ENCODE results near the gene NIPAL4. TPM values are rescaled to one million over a fixed set of nuclear protein-coding genes. Genes with fewer than 3 reads are reported as not detected.

NIPAL4 gene
- total RNA-seq, 1 experiment from 2014 or later, result 0.86 TPM

DNA sequence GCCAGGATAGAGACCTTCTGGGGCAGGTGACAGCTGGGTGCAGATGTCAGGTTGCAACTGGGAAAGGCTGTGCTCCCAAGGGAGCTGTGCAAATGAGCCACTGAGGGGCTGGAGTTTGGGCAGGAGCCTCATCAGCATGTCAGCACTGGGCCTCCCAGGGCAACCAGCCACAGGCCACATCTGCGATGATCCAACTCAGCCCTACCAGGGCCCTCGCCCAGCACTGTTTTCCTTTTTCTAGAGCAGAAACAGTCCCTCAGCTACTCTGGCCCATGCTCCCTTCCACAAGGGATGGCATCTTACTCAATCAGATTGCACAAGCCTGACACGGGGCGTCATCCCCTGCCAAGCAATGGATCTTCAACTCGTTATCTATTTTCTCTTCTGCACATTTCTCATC, 24.8 kb downstream of the NIPAL4 start:
- Histone ChIP-seq H3K4me3 (ENCODE audit: low read depth, low read length) (no peak overlapping the region), H3K4me1 (no peaks in the 10 kb centered on the region), H3K9me3 (no peaks in the 10 kb centered on the region), H3K27me3 (replicated peaks; ENCODE audit: control insufficient read depth, insufficient read depth, low read length) (no peaks in the 10 kb centered on the region), H3K36me3 (ENCODE audit: control insufficient read depth, insufficient read depth, low read length) (no peaks in the 10 kb centered on the region; the same call in 1 of the 2 replicates)
- H3K36me3 Mint-ChIP-seq (ENCODE audit: insufficient read depth, unreplicated experiment), result peaks cover 47% of the 10 kb centered on the region
- H3K4me3 Mint-ChIP-seq (ENCODE audit: unreplicated experiment), result no peak overlapping the region
- POLR2A ChIA-PET, result no interaction called here
- intact Hi-C loops (cut with micrococcal nuclease; ENCODE audit: unreplicated experiment), result no loop called here
- H3K4me1 Mint-ChIP-seq (ENCODE audit: low read depth, unreplicated experiment), result peaks cover 12% of the 10 kb centered on the region
- H3K27me3 Mint-ChIP-seq (ENCODE audit: insufficient read depth, unreplicated experiment), result no peaks in the 10 kb centered on the region
- no peak overlapping the region for H3K27ac Mint-ChIP-seq (ENCODE audit: unreplicated experiment)
- BruUV-seq (replicated peaks), result no TSS peak
- peak in 1 of 2 experiments; percentile 10 for DNase-seq
- CTCF ChIA-PET, result interaction anchor here (0.8 to 1.1 kb wide), 3 partner anchors 140 to 234 kb away, joined by 3 to 4 read pairs (median 3); partner anchors contain the start of gene SOX30
- no peaks in the 10 kb centered on the region for H3K9me3 Mint-ChIP-seq (ENCODE audit: unreplicated experiment)
- TF ChIP-seq, protein P1, sequence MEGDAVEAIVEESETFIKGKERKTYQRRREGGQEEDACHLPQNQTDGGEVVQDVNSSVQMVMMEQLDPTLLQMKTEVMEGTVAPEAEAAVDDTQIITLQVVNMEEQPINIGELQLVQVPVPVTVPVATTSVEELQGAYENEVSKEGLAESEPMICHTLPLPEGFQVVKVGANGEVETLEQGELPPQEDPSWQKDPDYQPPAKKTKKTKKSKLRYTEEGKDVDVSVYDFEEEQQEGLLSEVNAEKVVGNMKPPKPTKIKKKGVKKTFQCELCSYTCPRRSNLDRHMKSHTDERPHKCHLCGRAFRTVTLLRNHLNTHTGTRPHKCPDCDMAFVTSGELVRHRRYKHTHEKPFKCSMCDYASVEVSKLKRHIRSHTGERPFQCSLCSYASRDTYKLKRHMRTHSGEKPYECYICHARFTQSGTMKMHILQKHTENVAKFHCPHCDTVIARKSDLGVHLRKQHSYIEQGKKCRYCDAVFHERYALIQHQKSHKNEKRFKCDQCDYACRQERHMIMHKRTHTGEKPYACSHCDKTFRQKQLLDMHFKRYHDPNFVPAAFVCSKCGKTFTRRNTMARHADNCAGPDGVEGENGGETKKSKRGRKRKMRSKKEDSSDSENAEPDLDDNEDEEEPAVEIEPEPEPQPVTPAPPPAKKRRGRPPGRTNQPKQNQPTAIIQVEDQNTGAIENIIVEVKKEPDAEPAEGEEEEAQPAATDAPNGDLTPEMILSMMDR (IDR thresholded peaks at IDR 0.05; ENCODE audit: insufficient read depth in 1 of 2, low read depth in 1 of 2, low read length in 1 of 2, severe bottlenecking in 1 of 2, unreplicated experiment in 1 of 2), result no peak

DNA sequence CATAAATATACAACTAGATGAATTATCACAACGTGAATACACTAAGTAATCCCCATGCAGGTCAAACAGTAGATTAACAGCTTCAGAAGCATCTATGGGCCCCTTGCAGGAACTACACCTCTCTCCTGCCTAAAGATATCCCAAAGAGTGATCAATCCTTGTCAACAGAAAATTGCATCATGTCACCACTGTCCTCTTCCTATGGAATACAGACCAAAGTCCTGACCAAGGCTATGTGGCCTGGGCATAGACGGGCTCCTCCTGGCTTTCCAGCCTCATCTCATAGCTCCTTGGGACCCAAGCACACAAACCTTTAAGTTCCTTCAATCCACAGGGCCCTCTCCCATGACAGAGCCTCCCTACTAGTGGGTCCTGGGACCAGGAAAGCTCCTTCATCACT, 25.3 kb downstream of the NIPAL4 start:
- POLR2A ChIA-PET, result no interaction called here
- Histone ChIP-seq H3K27me3 (replicated peaks; ENCODE audit: control insufficient read depth, insufficient read depth, low read length) (no peaks in the 10 kb centered on the region), H3K4me3 (ENCODE audit: low read depth, low read length) (no peak overlapping the region), H3K9me3 (no peaks in the 10 kb centered on the region), H3K36me3 (ENCODE audit: control insufficient read depth, insufficient read depth, low read length) (no peaks in the 10 kb centered on the region; the same call in 1 of the 2 replicates), H3K4me1 (no peaks in the 10 kb centered on the region)
- peak in 1 of 2 experiments; percentile 11 for DNase-seq
- H3K9me3 Mint-ChIP-seq (ENCODE audit: unreplicated experiment), result no peaks in the 10 kb centered on the region
- peak overlapping the region; percentile 77 for H3K27ac Mint-ChIP-seq (ENCODE audit: unreplicated experiment)
- TF ChIP-seq, protein P1 (IDR thresholded peaks at IDR 0.05; ENCODE audit: insufficient read depth in 1 of 2, low read depth in 1 of 2, low read length in 1 of 2, severe bottlenecking in 1 of 2, unreplicated experiment in 1 of 2), result no peak
- H3K36me3 Mint-ChIP-seq (ENCODE audit: insufficient read depth, unreplicated experiment), result peaks cover 47% of the 10 kb centered on the region
- no TSS peak for BruUV-seq (replicated peaks)
- intact Hi-C loops (cut with micrococcal nuclease; ENCODE audit: unreplicated experiment), result no loop called here
- peaks cover 8% of the 10 kb centered on the region for H3K4me1 Mint-ChIP-seq (ENCODE audit: low read depth, unreplicated experiment)
- CTCF ChIA-PET, result interaction anchor here (0.6 to 1.1 kb wide), 5 partner anchors 140 to 258 kb away, joined by 3 to 4 read pairs (median 3); partner anchors contain the start of gene SOX30
- no peak overlapping the region for H3K4me3 Mint-ChIP-seq (ENCODE audit: unreplicated experiment)
- H3K27me3 Mint-ChIP-seq (ENCODE audit: insufficient read depth, unreplicated experiment), result no peaks in the 10 kb centered on the region

DNA sequence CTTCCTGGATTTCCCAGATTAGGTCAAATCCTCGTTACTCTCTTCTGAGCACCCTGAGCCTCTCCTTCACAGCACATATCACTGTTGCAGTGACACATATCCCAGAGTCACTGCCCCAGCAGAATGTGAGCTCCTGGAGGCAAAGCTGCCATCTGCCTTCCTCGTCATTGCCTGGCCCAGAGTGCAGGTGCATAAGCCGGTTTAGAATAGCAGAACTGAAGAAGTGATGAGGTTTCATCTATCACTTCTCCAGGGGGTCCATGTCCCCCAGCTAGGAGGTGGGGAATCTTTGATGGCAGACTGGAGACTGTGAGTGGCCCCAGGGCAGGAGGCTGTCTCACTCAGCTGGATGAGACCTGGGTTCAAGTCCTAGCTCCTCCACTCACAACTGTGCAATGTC, 25.8 kb downstream of the NIPAL4 start:
- H3K27ac Mint-ChIP-seq (ENCODE audit: unreplicated experiment), result peak overlapping the region; percentile 77
- H3K4me1 Mint-ChIP-seq (ENCODE audit: low read depth, unreplicated experiment), result peaks cover 8% of the 10 kb centered on the region
- DNase-seq, result peak in 1 of 2 experiments; percentile 11
- no peak overlapping the region for H3K4me3 Mint-ChIP-seq (ENCODE audit: unreplicated experiment)
- intact Hi-C loops (cut with micrococcal nuclease; ENCODE audit: unreplicated experiment), result no loop called here
- ChIA-PET POLR2A (no interaction called here), CTCF (interaction anchor here (0.6 to 1.1 kb wide), 4 partner anchors 166 to 257 kb away, joined by 3 read pairs; partner anchors contain the start of gene SOX30)
- H3K36me3 Mint-ChIP-seq (ENCODE audit: insufficient read depth, unreplicated experiment), result peaks cover 47% of the 10 kb centered on the region
- TF ChIP-seq, protein P1 (IDR thresholded peaks at IDR 0.05; ENCODE audit: insufficient read depth in 1 of 2, low read depth in 1 of 2, low read length in 1 of 2, severe bottlenecking in 1 of 2, unreplicated experiment in 1 of 2), result no peak
- no peak overlapping the region for H3K4me3 ChIP-seq (ENCODE audit: low read depth, low read length)
- H3K36me3 ChIP-seq (ENCODE audit: control insufficient read depth, insufficient read depth, low read length), result no peaks in the 10 kb centered on the region; the same call in 1 of the 2 replicates
- H3K9me3 ChIP-seq, result no peaks in the 10 kb centered on the region
- no peaks in the 10 kb centered on the region for H3K9me3 Mint-ChIP-seq (ENCODE audit: unreplicated experiment)
- no TSS peak for BruUV-seq (replicated peaks)
- no peaks in the 10 kb centered on the region for H3K27me3 Mint-ChIP-seq (ENCODE audit: insufficient read depth, unreplicated experiment)
- no peaks in the 10 kb centered on the region for H3K27me3 ChIP-seq (replicated peaks; ENCODE audit: control insufficient read depth, insufficient read depth, low read length)
- no peaks in the 10 kb centered on the region for H3K4me1 ChIP-seq
